Left renal pelvis (tissue), 4 donors: ENCODE measurements around the gene ANKRD36B. TPM values are rescaled to one million over a fixed set of nuclear protein-coding genes. Genes with fewer than 3 reads are reported as not detected.
"Not testable (repeated sequence)": the region's sequence is repeated elsewhere in the genome, so short reads cannot be mapped to it uniquely, and the experiment has no call there.

Experiments used
- DNase-seq, 4 donors: peaks; one replicate each; pipeline ENCODE4 v3.0.0-alpha.2; 2013; ENCODE audit warnings: low read depth in 4 of 4, low spot score in 3 of 4
- polyA plus RNA-seq, 4 donors: library from polyadenylated mRNA; unstranded; fragments of 120-200 nt; gene quantifications; one replicate each; pipeline ENCODE4 v1.2.1, GENCODE V29; 2013; ENCODE audit not compliant: insufficient read length in 4 of 4

Gene ANKRD36B
- 10 to 100 TPM; 18.0 to 32.7 (median 24.4) TPM for polyA plus RNA-seq

- peak; percentile 6 to 55 (median 32) for DNase-seq
Observed at GRCh38 chr2:97589598-97590510, at the start of gene ANKRD36B. Gene ANKRD36B, minus strand, starts transcription at chr2:97589877. Its CDS starts 192 bp downstream, at chr2:97589685.

GRCh38 chr2:97626049-97626430, 36.4 kb upstream of the ANKRD36B start:
- not testable (repeated sequence) for DNase-seq

GRCh38 chr2:97625354-97626048, 35.8 kb upstream of the ANKRD36B start:
- not testable (repeated sequence) for DNase-seq

GRCh38 chr2:97622976-97623375, 33.3 kb upstream of the ANKRD36B start:
- DNase-seq = not testable (repeated sequence)

GRCh38 chr2:97620492-97620891, 30.8 kb upstream of the ANKRD36B start:
- DNase-seq = not testable (repeated sequence)

GRCh38 chr2:97618939-97619827, 29.5 kb upstream of the ANKRD36B start:
- not testable (repeated sequence) for DNase-seq

- no peak for DNase-seq
Observed at GRCh38 chr2:97617911-97618310, 28.2 kb upstream of the ANKRD36B start.

- DNase-seq = not testable (repeated sequence)
Observed at GRCh38 chr2:97615746-97616145, 26.1 kb upstream of the ANKRD36B start.

- DNase-seq = not testable (repeated sequence)
Observed at GRCh38 chr2:97611895-97612294, 22.2 kb upstream of the ANKRD36B start.

GRCh38 chr2:97608745-97609144, 19.1 kb upstream of the ANKRD36B start:
- DNase-seq = not testable (repeated sequence)

GRCh38 chr2:97605524-97606339, 16.1 kb upstream of the ANKRD36B start:
- DNase-seq = not testable (repeated sequence)

GRCh38 chr2:97605109-97605508, 15.4 kb upstream of the ANKRD36B start:
- DNase-seq = not testable (repeated sequence)

GRCh38 chr2:97601537-97601936, 11.9 kb upstream of the ANKRD36B start:
- DNase-seq = not testable (repeated sequence)

- DNase-seq = not testable (repeated sequence)
Observed at GRCh38 chr2:97596180-97596579, 6.5 kb upstream of the ANKRD36B start.

- not testable (repeated sequence) for DNase-seq
Observed at GRCh38 chr2:97593520-97593919, 3.8 kb upstream of the ANKRD36B start.

GRCh38 chr2:97590515-97591394, 1.1 kb upstream of the ANKRD36B start:
- peak; percentile 67 to 74 (median 72) for DNase-seq

GRCh38 chr2:97589257-97589597, 450 bp downstream of the ANKRD36B start:
- not testable (repeated sequence) for DNase-seq

GRCh38 chr2:97565674-97566073, 24.0 kb downstream of the ANKRD36B start:
- not testable (repeated sequence) for DNase-seq

- not testable (repeated sequence) for DNase-seq
Observed at GRCh38 chr2:97552406-97552805, 37.3 kb downstream of the ANKRD36B start.
